HepG2 (cell line): Measurements from ENCODE around the gene ZNF503. TPM values are rescaled to one million over a fixed set of nuclear protein-coding genes. Genes with fewer than 3 reads are reported as not detected.

Experiments
- ATAC-seq: fragments of 200-7000 bp; cut with Tn5 transposase; 3 replicates; pipeline ENCODE4 v1.9.1; 2020; ENCODE audit warnings: mild to moderate bottlenecking, moderate library complexity
- BruUV-seq: library from RNA; stranded (reverse); fragments of 400-500 nt; replicated peaks from 2 replicates; lab custom pipeline; 2021; lab: Mats Ljungman, UMichigan
- CTCF ChIA-PET: fragments of 300-600 bp; formaldehyde crosslinking; extraction: SDS; loops from one replicate; lab custom pipeline; 2021; ENCODE audit warnings: low total read pairs, inconsistent platforms, low intra/inter-chr PET ratio; lab: Yijun Ruan, JAX
- POLR2A ChIA-PET: fragments of 350-600 bp; sonication (Branson Sonifier 250); formaldehyde crosslinking; loops from one replicate; lab custom pipeline; 2020; ENCODE audit warnings: antibody characterized with exemption, inconsistent platforms; lab: Yijun Ruan, JAX
- DNase-seq: peaks from one replicate; pipeline ENCODE4 v3.0.0-alpha.2; 2015; ENCODE audit warnings: low spot score
- FAIRE-seq: peaks from 3 replicates; lab custom pipeline; 2011; peaks lifted over from hg19 to GRCh38; lab: Jason Lieb, UNC
- H2AFZ ChIP-seq: one replicate; pipeline ENCODE4 v1.6.1; 2011; ENCODE audit warnings: low read length, inconsistent platforms
- H3K27ac ChIP-seq: fragments of 300-600 bp; 3 replicates; pipeline ENCODE4 v1.8.0; 2011; ENCODE audit warnings: mixed run types, mild to moderate bottlenecking, mixed read lengths, low read length, inconsistent platforms; ENCODE audit not compliant: insufficient read depth; ENCODE audit errors: extremely low read length
- H3K27me3 ChIP-seq, 2 experiments: fragments of 200-600 bp in 1 of 2; 2 replicates in 1 of 2; 3 replicates in 1 of 2; pipeline versions ENCODE4 v1.6.0 to v1.8.0; 2011; ENCODE audit warnings: low read length in 2 of 2, mild to moderate bottlenecking in 2 of 2, moderate library complexity in 2 of 2, inconsistent platforms in 1 of 2; ENCODE audit not compliant: insufficient read depth in 2 of 2, control insufficient read depth in 1 of 2
- H3K36me3 ChIP-seq, 2 experiments: fragments of 200-600 bp in 1 of 2; replicated peaks in 1 of 2; 2 replicates in 1 of 2; 3 replicates in 1 of 2; pipeline versions ENCODE4 v1.5.1 to v1.8.0; 2011; ENCODE audit warnings: low read length in 2 of 2, inconsistent platforms in 1 of 2; ENCODE audit not compliant: insufficient read depth in 2 of 2, control insufficient read depth in 1 of 2
- H3K4me1 ChIP-seq: 2 replicates; pipeline ENCODE4 v1.5.1; 2012; ENCODE audit warnings: low read length, inconsistent platforms; ENCODE audit not compliant: insufficient read depth
- H3K4me2 ChIP-seq: 2 replicates; pipeline ENCODE4 v1.6.0; 2011; ENCODE audit warnings: low read depth, low read length, inconsistent platforms
- H3K4me3 ChIP-seq, 3 experiments: fragments of 200-600 bp in 1 of 3; sonication (generic), shearing (Covaris generic) in 1 of 3; replicated peaks in 1 of 3; 2 replicates each; pipeline ENCODE4 v1.5.1; 2011 to 2016; ENCODE audit warnings: low read length in 3 of 3, inconsistent platforms in 2 of 3, low read depth in 2 of 3, mild to moderate bottlenecking in 2 of 3, control low read depth in 1 of 3, mixed read lengths in 1 of 3; ENCODE audit not compliant: insufficient read depth in 1 of 3
- H3K79me2 ChIP-seq: one replicate; pipeline ENCODE4 v1.6.1; 2011; ENCODE audit warnings: low read length, inconsistent platforms; ENCODE audit not compliant: insufficient read depth
- H3K9ac ChIP-seq: 2 replicates; pipeline ENCODE4 v1.6.0; 2011; ENCODE audit warnings: mild to moderate bottlenecking, low read depth, low read length, inconsistent platforms; ENCODE audit not compliant: insufficient read depth
- H3K9me3 ChIP-seq: 2 replicates; pipeline ENCODE4 v1.5.1; 2012; ENCODE audit warnings: mild to moderate bottlenecking, low read length
- H4K20me1 ChIP-seq: 2 replicates; pipeline ENCODE4 v1.6.0; 2011; ENCODE audit warnings: inconsistent platforms, mild to moderate bottlenecking, low read length, moderate library complexity; ENCODE audit not compliant: insufficient read depth
- CREM ChIP-seq, 2 experiments: sonication (generic) in 1 of 2; formaldehyde crosslinking in 1 of 2; IDR thresholded peaks; 2 replicates each; pipeline versions ENCODE4 v1.4.0 to v1.6.1; 2016 to 2020; ENCODE audit warnings: antibody characterized with exemption in 1 of 2, mild to moderate bottlenecking in 1 of 2, missing genetic modification reagents in 1 of 2
- GABPA ChIP-seq, 2 experiments: IDR thresholded peaks; 2 replicates each; pipeline ENCODE4 v1.6.1; 2011 to 2016; ENCODE audit warnings: low read depth in 2 of 2, low read length in 1 of 2, missing biosample characterization in 1 of 2, missing genetic modification characterization in 1 of 2
- GATAD2A ChIP-seq: IDR thresholded peaks from 2 replicates; pipeline ENCODE4 v1.6.1; 2016
- ISX ChIP-seq: sonication (generic); formaldehyde crosslinking; conservative IDR thresholded peaks from 2 replicates; pipeline ENCODE4 v1.5.0; 2020; ENCODE audit warnings: missing genetic modification reagents
- KDM2A ChIP-seq: sonication (generic); formaldehyde crosslinking; IDR thresholded peaks from 2 replicates; pipeline ENCODE4 v1.4.0; 2020; ENCODE audit warnings: low read depth, missing genetic modification reagents, borderline replicate concordance
- KLF16 ChIP-seq, 2 experiments: sonication (generic) in 1 of 2; formaldehyde crosslinking in 1 of 2; IDR thresholded peaks; 2 replicates each; pipeline versions ENCODE4 v1.6.1 to v1.8.0; 2016 to 2023; ENCODE audit warnings: missing genetic modification reagents in 2 of 2, missing compliant biosample characterization in 1 of 2
- PAX8 ChIP-seq: sonication (generic); formaldehyde crosslinking; IDR thresholded peaks from 2 replicates; pipeline ENCODE4 v1.8.0; 2022; ENCODE audit warnings: mild to moderate bottlenecking, missing genetic modification reagents, borderline replicate concordance
- POLR2A ChIP-seq, 2 experiments: IDR thresholded peaks; 2 replicates each; pipeline ENCODE4 v1.6.1; 2011; ENCODE audit warnings: low read depth in 2 of 2, low read length in 2 of 2, mild to moderate bottlenecking in 1 of 2, moderate library complexity in 1 of 2; ENCODE audit not compliant: insufficient read depth in 1 of 2
- POLR2G ChIP-seq: fragments of 200-400 bp; formaldehyde crosslinking; IDR thresholded peaks from 2 replicates; pipeline ENCODE4 v1.6.1; 2018; ENCODE audit warnings: mild to moderate bottlenecking, low read depth, low read length, moderate library complexity
- SAP130 ChIP-seq: IDR thresholded peaks from 2 replicates; pipeline ENCODE4 v1.6.1; 2016; ENCODE audit warnings: low read depth
- SIN3A ChIP-seq: IDR thresholded peaks from 2 replicates; pipeline ENCODE4 v1.6.1; 2011; ENCODE audit warnings: low read depth, mild to moderate bottlenecking, control low read depth, low read length, borderline replicate concordance
- ZC3H4 ChIP-seq: sonication (generic); formaldehyde crosslinking; IDR thresholded peaks from 2 replicates; pipeline ENCODE4 v1.4.0; 2020; ENCODE audit warnings: missing genetic modification reagents, borderline replicate concordance
- ZMYM4 ChIP-seq: sonication (generic); formaldehyde crosslinking; IDR thresholded peaks from 2 replicates; pipeline ENCODE4 v1.8.1; 2023; ENCODE audit warnings: mild to moderate bottlenecking, missing genetic modification reagents
- ZNF230 ChIP-seq: sonication (generic); formaldehyde crosslinking; IDR thresholded peaks from 2 replicates; pipeline ENCODE4 v1.4.0; 2020; ENCODE audit warnings: mild to moderate bottlenecking, missing genetic modification reagents
- ZNF235 ChIP-seq: sonication (generic); formaldehyde crosslinking; IDR thresholded peaks from 2 replicates; pipeline ENCODE4 v1.8.1; 2023; ENCODE audit warnings: mild to moderate bottlenecking, missing genetic modification reagents, borderline replicate concordance
- ZNF563 ChIP-seq: sonication (generic); formaldehyde crosslinking; IDR thresholded peaks from 2 replicates; pipeline ENCODE4 v1.8.0; 2022; ENCODE audit warnings: mild to moderate bottlenecking, moderate library complexity, missing genetic modification reagents
- ZNF772 ChIP-seq: sonication (generic); formaldehyde crosslinking; IDR thresholded peaks from 2 replicates; pipeline ENCODE4 v1.5.0; 2020; ENCODE audit warnings: mild to moderate bottlenecking, missing genetic modification reagents
- WGBS: methylation state at CpG from one replicate; pipeline ENCODE4 v1.1.6; 2017; ENCODE audit warnings: low lambda C conversion rate; 5-methylcytosine and 5-hydroxymethylcytosine counted together
- in situ Hi-C: cut with HindIII; loops from 2 replicates; pipeline ENCODE4 v1.10.0; 2017; ENCODE audit warnings: low pct_unique_long_range_greater_than_20kb; ENCODE audit not compliant: extremely low pct_ligation_motif_present
- intact Hi-C: fragments of 100-400 bp; cut with micrococcal nuclease; formaldehyde crosslinking; loops from one replicate; pipeline ENCODE4 v1.10.0; 2022; ENCODE audit not compliant: unreplicated experiment
- polyA plus RNA-seq, 8 experiments: library from polyadenylated mRNA; depleted of rRNA in 3 of 8; stranded (reverse) in 7 of 8; unstranded in 1 of 8; fragments of >200 nt; fragmentation: Illumina TruSeq in 4 of 8; extraction: Trizol in 4 of 8; gene quantifications; 2 replicates each; pipeline versions ENCODE4 v1.2.1 to v1.2.3, GENCODE V29; 2011 to 2016; ENCODE audit warnings: low read depth in 4 of 8, missing spikeins in 1 of 8, mixed read lengths in 1 of 8; ENCODE audit not compliant: insufficient read depth in 1 of 8
- total RNA-seq, 5 experiments: library from RNA; depleted of rRNA; stranded (reverse); fragments of >200 nt; fragmentation: Illumina TruSeq; extraction: Trizol; gene quantifications; 2 replicates each; pipeline ENCODE4 v1.2.3, GENCODE V29; 2016; ENCODE audit warnings: low read depth in 1 of 5
- TF ChIP-seq, protein P1 (sequence below): sonication (generic); formaldehyde crosslinking; IDR thresholded peaks from 2 replicates; pipeline ENCODE4 v1.8.1; 2023; ENCODE audit warnings: mild to moderate bottlenecking, missing genetic modification reagents, borderline replicate concordance
- TF ChIP-seq, protein P2 (sequence below): sonication (generic); formaldehyde crosslinking; IDR thresholded peaks from 2 replicates; pipeline ENCODE4 v1.8.0; 2022; ENCODE audit warnings: mild to moderate bottlenecking, missing genetic modification reagents, moderate library complexity
- TF ChIP-seq, protein P3 (sequence below): sonication (generic); formaldehyde crosslinking; IDR thresholded peaks from 2 replicates; pipeline ENCODE4 v1.4.0; 2020; ENCODE audit warnings: missing genetic modification reagents

ZNF503 gene
- total and polyA plus RNA-seq, 2 of the 13 experiments (the other 11 are each of a cell fraction or from before 2014, with no cell fraction given): 2.7 to 8.3 TPM

DNA sequence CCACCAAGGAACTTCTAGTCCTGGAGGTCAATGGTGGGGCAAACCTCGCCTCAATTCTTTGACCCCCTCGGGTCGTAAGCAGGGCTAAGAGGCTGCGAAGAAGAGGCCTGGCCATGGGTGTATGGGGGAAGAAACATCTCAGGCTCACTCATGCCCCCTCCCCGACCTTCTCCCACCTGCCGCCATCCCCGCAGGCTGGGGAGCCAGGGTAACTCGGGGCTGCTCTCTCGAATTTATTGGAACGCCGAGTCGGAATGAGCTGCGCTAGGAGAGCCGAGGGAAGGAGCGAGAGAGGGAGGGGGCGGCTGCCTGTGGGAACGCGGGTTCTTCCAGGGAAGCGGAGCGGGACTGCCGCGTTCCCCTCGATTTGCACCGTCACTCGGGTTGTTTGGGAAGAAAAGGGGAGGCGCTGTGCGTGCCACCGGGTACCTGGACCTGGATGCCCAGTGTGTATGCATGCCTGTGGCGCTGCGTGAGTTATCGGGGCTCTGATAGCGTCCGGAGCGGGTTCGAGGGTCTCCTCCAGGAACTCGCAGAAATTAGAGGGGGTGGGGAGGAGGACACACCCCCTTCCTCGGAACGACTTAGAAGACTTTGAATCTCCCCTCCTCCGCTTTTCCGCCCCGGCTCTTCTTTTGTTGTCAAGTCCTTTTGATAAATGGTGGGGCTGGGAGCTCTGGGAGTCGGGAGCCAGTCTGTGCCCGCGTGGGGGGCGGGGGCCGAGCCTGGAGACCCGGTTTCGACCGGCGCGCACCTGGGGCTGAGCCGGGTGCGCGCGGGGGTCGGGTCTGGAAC, 1.8 kb upstream of the ZNF503 start:
- Histone ChIP-seq H4K20me1 (peaks cover 25% of the 10 kb centered on the region; the same call in 1 of the 2 replicates), H3K4me1 (peaks cover 21% of the 10 kb centered on the region), H3K27ac (peak overlapping the region; percentile 97), H3K36me3 (peaks cover 5 to 17% of the 10 kb centered on the region in 2 experiments; a peak in 3 of 5 replicates), H3K9me3 (no peaks in the 10 kb centered on the region), H2AFZ (no peak overlapping the region), H3K27me3 (no peaks in the 10 kb centered on the region; a peak in 1 of 5 replicates), H3K79me2 (peaks cover 48% of the 10 kb centered on the region), H3K4me3 (peak overlapping the region; percentile 77 to 100 (median 95)), H3K4me2 (peak overlapping the region; percentile 99), H3K9ac (peak overlapping the region; percentile 93)
- ChIA-PET POLR2A (interaction anchor here (0.7 to 8.4 kb wide), 7 partner anchors 30 to 649 kb away, joined by 3 to 219 read pairs (median 5); partner anchors contain the start of gene LRMDA), CTCF (no interaction called here)
- in situ Hi-C loops (loop anchor here (5.0 kb wide), 1 partner anchor 369 kb away; no protein-coding TSS in a partner anchor), intact Hi-C loops (loop anchor here (2.0 to 10.0 kb wide), 5 partner anchors 94 to 899 kb away; no protein-coding TSS in a partner anchor)
- TSS peak; percentile 59 for BruUV-seq
- 1% methylated on average over 36 of the region's 56 CpGs for WGBS
- DNase-seq: peak; percentile 18
- no peak for ATAC-seq
- no peak for FAIRE-seq
- TF ChIP-seq, protein P1, sequence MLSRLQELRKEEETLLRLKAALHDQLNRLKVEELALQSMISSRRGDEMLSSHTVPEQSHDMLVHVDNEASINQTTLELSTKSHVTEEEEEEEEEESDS (CRISPR knock-in tag): 0 out of 2 replicates have a peak, but pooled peaks have one; percentile 14
- TF ChIP-seq POLR2A (IDR thresholded peaks at IDR 0.05; ENCODE audit: insufficient read depth in 1 of 2, low read depth in 2 of 2, low read length in 2 of 2) (peak in 1 of 2 experiments; percentile 39; a peak in 1 of 4 replicates), ZNF563 (CRISPR knock-in tag) (0 out of 2 replicates have a peak, but pooled peaks have one; percentile 30), KLF16 (CRISPR knock-in tag; IDR thresholded peaks at IDR 0.05) (no peak), ZNF772 (CRISPR knock-in tag) (no peak), ZNF230 (CRISPR knock-in tag) (0 out of 2 replicates have a peak, but pooled peaks have one; percentile 11), CREM (IDR thresholded peaks at IDR 0.05) (peak; percentile 10; the same call in 1 of the 2 replicates), CREM (CRISPR knock-in tag; IDR thresholded peaks at IDR 0.05) (no peak), GABPA (IDR thresholded peaks at IDR 0.05; ENCODE audit: low read depth, low read length) (no peak), GABPA (CRISPR knock-in tag; IDR thresholded peaks at IDR 0.05; ENCODE audit: low read depth) (no peak), POLR2G (peak; percentile 13), ZMYM4 (0 out of 2 replicates have a peak, but pooled peaks have one; percentile 36), GATAD2A (no peak), SIN3A (peak; percentile 47; the same call in 1 of the 2 replicates), PAX8 (CRISPR knock-in tag) (0 out of 2 replicates have a peak, but pooled peaks have one; percentile 75), ISX (no peak), SAP130 (peak; percentile 10), ZNF235 (CRISPR knock-in tag) (peak; percentile 81), KDM2A (CRISPR knock-in tag) (peak; percentile 13; the same call in 1 of the 2 replicates), ZC3H4 (CRISPR knock-in tag) (peak; percentile 72; the same call in 1 of the 2 replicates)
- TF ChIP-seq, protein P2, sequence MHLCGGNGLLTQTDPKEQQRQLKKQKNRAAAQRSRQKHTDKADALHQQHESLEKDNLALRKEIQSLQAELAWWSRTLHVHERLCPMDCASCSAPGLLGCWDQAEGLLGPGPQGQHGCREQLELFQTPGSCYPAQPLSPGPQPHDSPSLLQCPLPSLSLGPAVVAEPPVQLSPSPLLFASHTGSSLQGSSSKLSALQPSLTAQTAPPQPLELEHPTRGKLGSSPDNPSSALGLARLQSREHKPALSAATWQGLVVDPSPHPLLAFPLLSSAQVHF (CRISPR knock-in tag): peak; percentile 84; the same call in 1 of the 2 replicates
- TF ChIP-seq, protein P3, sequence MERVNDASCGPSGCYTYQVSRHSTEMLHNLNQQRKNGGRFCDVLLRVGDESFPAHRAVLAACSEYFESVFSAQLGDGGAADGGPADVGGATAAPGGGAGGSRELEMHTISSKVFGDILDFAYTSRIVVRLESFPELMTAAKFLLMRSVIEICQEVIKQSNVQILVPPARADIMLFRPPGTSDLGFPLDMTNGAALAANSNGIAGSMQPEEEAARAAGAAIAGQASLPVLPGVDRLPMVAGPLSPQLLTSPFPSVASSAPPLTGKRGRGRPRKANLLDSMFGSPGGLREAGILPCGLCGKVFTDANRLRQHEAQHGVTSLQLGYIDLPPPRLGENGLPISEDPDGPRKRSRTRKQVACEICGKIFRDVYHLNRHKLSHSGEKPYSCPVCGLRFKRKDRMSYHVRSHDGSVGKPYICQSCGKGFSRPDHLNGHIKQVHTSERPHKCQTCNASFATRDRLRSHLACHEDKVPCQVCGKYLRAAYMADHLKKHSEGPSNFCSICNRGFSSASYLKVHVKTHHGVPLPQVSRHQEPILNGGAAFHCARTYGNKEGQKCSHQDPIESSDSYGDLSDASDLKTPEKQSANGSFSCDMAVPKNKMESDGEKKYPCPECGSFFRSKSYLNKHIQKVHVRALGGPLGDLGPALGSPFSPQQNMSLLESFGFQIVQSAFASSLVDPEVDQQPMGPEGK: 0 out of 2 replicates have a peak, but pooled peaks have one; percentile 9
